Kasumi-1 (cell line): Measurements from ENCODE around the gene C5orf46.

ENCODE experiments used
- DNase-seq, 2 experiments: peaks; one replicate each; lab custom pipeline; 2025; lab: John Stamatoyannopoulos, UW

Gene C5orf46

DNA sequence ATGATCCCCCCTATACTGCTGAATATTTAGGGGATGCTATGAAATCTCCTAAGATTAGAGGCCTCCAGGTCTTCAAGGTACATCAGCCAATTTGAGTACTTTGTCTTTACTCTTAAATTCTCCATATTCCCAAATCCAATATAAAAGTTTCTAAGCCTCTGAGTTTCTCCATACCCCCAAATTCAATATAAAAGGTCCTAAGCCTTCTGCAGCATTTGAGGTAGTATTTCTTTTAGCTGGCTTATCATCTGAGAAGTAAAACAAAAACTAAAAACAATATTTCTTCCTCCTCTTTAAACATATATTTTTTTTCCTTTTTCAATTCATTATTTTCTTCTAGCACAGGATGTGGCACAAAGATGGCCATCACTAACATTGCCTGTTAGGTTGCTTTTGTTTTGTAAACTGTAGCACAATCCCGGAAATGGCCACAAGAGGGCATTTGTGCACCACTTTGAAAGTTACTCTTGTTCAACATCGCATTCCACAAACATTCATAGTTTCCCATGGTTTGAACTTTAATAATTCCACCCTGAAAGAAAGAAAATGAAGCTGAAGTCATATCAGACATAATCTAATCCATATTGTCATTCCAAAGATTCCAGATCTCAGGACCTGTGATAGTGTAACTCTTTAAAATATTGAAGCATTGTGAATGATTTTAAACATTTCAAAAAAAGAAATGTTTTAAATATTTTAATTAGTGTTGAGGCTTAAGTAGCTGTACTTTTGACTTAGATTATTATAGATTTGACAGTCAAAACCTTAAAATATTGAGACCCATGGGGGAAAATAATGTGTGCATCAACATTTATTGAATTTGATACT is 48.8 kb downstream of the C5orf46 start:
- peak; percentile 35 to 37 for DNase-seq

DNA sequence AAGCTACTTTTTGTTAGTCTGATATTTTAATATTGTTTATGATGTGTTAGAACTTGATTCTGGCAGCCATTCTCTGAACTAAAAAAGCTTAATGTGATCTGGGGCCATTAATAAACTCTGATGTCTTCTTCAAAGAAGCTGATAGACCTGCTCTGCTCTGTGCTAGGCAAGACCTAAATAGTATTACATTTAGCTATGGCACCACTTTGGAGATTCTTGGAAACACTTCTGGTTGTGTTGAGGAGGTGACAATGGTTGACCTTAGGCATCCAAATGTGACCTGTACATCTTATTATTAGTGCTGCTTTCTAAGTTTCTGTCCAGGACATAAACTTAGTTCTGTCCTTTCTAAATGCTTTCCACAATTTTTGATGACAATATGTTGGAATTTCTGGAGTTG is 49.5 kb downstream of the C5orf46 start:
- no peak for DNase-seq

- DNase-seq = no peak
These were observed 50.6 kb downstream of the C5orf46 start for GRCh38 chr5:147855774-147856069.

DNA sequence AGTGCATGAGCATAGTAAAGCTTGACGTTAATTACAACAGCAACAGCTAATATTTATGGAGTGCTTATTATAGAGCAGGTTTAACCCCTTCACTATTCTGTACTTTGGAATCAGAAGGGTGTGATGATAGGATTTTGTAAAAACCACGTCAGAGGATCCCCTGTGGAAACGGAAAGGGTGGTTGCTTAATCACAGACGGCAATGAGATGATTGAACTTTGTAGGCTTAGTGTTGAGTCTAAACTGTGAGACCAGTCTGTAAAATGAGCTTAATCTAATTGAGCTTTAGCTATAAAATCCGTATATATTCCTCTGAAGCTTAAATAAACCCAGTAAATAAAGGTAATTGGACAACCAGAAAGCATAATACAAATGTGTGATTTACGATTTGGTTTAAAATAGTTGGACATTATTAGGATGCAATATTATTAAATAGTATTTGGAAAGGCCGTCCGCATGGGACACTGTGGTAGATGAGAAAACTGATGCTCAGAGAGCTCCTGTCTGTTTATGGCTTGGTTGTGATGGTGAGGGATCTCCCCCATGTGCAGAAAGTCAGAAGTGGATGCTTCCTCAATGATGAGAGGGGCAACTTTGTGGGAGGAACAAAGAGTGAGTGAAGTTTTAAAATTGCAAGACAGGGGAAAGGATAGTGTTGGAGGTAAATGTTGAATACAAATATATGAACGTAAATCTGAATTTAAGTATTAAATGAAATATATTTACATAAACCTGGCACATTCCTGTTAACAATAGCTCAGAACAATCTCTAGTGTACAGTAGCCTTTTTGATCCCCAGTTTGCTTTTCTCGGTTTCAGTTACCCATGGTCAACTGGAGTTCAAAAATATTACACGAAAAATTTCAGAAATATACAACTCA is 51.2 kb downstream of the C5orf46 start:
- DNase-seq = no peak

GRCh38 chr5:147854331-147854730 is 52.0 kb downstream of the C5orf46 start:
- no peak for DNase-seq

DNA sequence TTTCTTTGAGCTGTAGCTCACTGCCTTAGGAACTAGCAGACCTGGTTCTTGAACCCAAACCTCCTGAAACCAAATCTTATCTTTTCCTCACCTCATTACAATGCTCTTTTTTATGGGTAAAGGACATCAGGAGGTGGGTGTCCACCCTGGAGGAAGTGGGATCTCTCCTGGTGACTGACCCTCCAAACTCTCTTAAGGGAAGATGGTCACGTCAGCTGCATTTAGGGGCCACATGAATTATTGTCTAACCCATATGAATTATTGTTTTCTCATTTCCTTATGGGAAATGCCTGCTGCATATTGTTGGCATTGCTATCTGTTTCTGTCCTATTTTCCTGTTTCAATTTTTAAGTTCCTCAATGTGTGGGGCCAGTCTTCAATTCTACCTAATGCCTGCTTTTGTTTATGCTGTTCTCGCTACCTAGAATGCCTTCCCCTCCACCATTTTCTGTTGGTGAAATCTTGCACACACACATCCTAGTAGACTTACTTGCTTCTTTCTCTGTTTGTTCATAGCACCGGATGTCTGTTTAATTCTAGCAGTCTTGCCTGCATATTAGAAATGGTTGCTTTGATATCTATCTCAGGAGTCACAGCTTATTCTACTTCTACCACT is 52.9 kb downstream of the C5orf46 start:
- DNase-seq = no peak

DNA sequence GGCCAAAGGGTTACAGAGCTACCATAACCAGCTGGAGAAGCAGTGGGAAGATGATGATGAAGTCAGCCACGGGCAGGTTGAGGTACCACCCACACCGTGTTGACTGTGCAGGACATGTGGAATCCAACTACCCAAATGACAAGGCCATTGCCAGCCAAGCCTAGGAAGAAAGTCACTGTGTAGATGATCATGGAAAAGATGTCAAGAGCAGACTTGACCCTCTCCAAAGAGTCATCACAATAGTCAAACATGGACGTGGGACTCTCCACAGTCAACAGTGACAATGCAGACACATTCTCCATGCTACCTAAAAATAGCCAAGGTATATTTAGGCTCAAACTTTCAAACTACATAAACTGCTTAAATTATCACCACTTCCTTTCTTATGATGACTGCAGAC is 54.0 kb downstream of the C5orf46 start:
- no peak for DNase-seq

GRCh38 chr5:147851578-147851977 is 54.8 kb downstream of the C5orf46 start:
- DNase-seq = no peak

DNA sequence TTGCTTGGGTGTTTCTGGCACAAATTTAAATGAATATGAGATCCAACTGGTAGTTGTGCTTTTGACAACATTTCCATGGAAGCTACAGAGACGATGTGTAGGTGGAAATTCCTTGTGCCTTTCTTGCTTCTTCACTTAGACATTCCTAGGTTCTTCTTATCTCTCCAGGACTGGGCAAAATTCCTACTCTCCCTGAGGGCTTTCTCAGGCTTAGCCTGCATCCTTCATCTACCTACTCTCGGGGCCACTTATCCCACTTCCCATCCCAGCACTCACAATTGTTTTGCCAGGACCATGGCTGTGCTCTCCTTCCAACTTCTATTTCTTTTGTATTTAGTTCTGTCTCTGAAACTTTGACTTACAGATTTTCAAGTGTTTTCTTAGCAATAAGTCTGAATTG is 57.1 kb downstream of the C5orf46 start:
- DNase-seq = no peak

GRCh38 chr5:147845618-147846017 is 60.7 kb downstream of the C5orf46 start:
- DNase-seq = no peak

- DNase-seq = no peak
These were observed 61.5 kb downstream of the C5orf46 start for GRCh38 chr5:147844846-147845245.

- DNase-seq = no peak
These were observed 63.5 kb downstream of the C5orf46 start for GRCh38 chr5:147842869-147843268.
